ENCODE results near the gene PRH1.

Gene PRH1

GRCh38 chr12:10867381-10867780 lies 16.7 kb downstream of the PRH1 start:
- no peak overlapping the region for H3K4me3 ChIP-seq (ENCODE audit: low read length)
- DNase-seq (ENCODE audit: low read depth), result no peak
- TF ChIP-seq CTCF (conservative IDR thresholded peaks at IDR 0.05; ENCODE audit: low read depth, low read length), result no peak

- DNase-seq (ENCODE audit: low read depth), result no peak
- no peak overlapping the region for H3K4me3 ChIP-seq (ENCODE audit: low read length)
- TF ChIP-seq CTCF (conservative IDR thresholded peaks at IDR 0.05; ENCODE audit: low read depth, low read length), result no peak
Measured at GRCh38 chr12:10863512-10864218, 20.4 kb downstream of the PRH1 start.

- TF ChIP-seq CTCF (conservative IDR thresholded peaks at IDR 0.05; ENCODE audit: low read depth, low read length), result no peak
- no peak for DNase-seq (ENCODE audit: low read depth)
- H3K4me3 ChIP-seq (ENCODE audit: low read length), result no peak overlapping the region
Measured at GRCh38 chr12:10861366-10861765, 22.7 kb downstream of the PRH1 start.

DNA sequence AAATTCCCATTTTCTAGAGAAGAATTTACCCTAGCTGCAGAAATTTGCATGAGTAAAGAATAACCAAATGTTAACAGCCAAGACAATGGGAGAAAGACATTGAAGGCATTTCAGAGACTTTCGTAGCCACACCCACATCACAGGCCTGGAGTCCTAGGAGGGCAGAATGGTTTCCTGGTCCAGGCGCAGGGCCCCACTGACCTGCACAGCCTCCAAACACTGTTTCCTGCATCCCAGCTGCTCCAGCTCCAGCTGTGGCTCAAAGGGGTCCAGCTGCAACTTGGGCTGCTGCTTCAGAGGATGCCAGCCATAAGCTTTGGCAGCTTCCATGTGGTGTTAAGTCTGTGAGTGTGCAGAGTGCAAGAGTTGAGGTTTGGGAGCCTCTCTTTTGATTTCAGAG lies 28.2 kb downstream of the PRH1 start:
- H3K4me3 ChIP-seq (ENCODE audit: low read length), result no peak overlapping the region
- no peak for DNase-seq (ENCODE audit: low read depth)
- no peak for TF ChIP-seq CTCF (conservative IDR thresholded peaks at IDR 0.05; ENCODE audit: low read depth, low read length)

DNA sequence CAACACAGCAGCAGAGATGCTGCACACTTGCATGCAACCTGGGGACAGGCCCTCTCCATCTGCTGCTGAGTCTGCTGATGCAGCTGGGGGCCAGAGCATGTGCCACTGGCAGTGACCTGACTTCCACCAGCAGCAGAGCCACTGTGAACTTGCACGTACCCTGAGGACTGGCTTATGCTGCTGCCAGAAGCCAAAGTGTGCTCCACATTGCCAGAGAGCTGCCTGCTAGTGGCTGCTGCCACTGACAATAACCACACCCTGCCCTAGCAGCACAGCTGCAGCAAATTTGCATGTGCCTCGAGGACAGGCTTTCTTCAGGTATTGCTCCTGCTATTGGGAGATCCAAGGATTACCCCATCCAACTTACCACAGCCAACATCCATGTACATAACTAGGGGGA lies 30.3 kb downstream of the PRH1 start:
- DNase-seq (ENCODE audit: low read depth), result no peak
- H3K4me3 ChIP-seq (ENCODE audit: low read length), result no peak overlapping the region
- no peak for TF ChIP-seq CTCF (conservative IDR thresholded peaks at IDR 0.05; ENCODE audit: low read depth, low read length)

- TF ChIP-seq CTCF (conservative IDR thresholded peaks at IDR 0.05; ENCODE audit: low read depth, low read length), result no peak
- no peak for DNase-seq (ENCODE audit: low read depth)
- H3K4me3 ChIP-seq (ENCODE audit: low read length), result no peak overlapping the region
Measured at GRCh38 chr12:10851243-10851858, 32.7 kb downstream of the PRH1 start.

GRCh38 chr12:10849425-10849878 lies 34.6 kb downstream of the PRH1 start, which contains the start of gene PRR4:
PRR4 (minus strand) TSS chr12:10849475; CDS start chr12:10849437, 38 bp downstream.
- no peak for DNase-seq (ENCODE audit: low read depth)
- no peak within 1 kb of the TSS for H3K4me3 ChIP-seq (ENCODE audit: low read length)
- no peak for TF ChIP-seq CTCF (conservative IDR thresholded peaks at IDR 0.05; ENCODE audit: low read depth, low read length)
